Dedifferentiated amniotic fluid mesenchymal stem cell (primary cell): ENCODE results near the gene SSC5D.

Source experiments
- DNase-seq: peaks from one replicate; pipeline ENCODE4 v3.0.0-alpha.2; 2016; ENCODE audit errors: extremely low spot score

Gene SSC5D

GRCh38 chr19:55473225-55474012, 14.8 kb upstream of the SSC5D start:
- DNase-seq: no peak

GRCh38 chr19:55474269-55475265, 13.7 kb upstream of the SSC5D start:
- no peak for DNase-seq

GRCh38 chr19:55476100-55476775, 12.0 kb upstream of the SSC5D start, which contains the start of gene ZNF628:
ZNF628 (plus strand) TSS chr19:55476617; CDS start chr19:55479911, 3,294 bp downstream.
- DNase-seq: peak; percentile 96

GRCh38 chr19:55477905-55478304, 10.3 kb upstream of the SSC5D start:
- no peak for DNase-seq

GRCh38 chr19:55478364-55478763, 9.9 kb upstream of the SSC5D start:
- no peak for DNase-seq

GRCh38 chr19:55479045-55479444, 9.2 kb upstream of the SSC5D start:
- no peak for DNase-seq

GRCh38 chr19:55479451-55480230, 8.6 kb upstream of the SSC5D start:
- DNase-seq: no peak

- DNase-seq: no peak
Measured at GRCh38 chr19:55481148-55481793, 7.0 kb upstream of the SSC5D start.

- no peak for DNase-seq
Measured at GRCh38 chr19:55481794-55482155, 6.5 kb upstream of the SSC5D start.

- DNase-seq: no peak
Measured at GRCh38 chr19:55482156-55482961, 5.9 kb upstream of the SSC5D start.

- no peak for DNase-seq
Measured at GRCh38 chr19:55482967-55483705, 5.1 kb upstream of the SSC5D start.

- DNase-seq: no peak
Measured at GRCh38 chr19:55483706-55484592, 4.3 kb upstream of the SSC5D start.

GRCh38 chr19:55484593-55485438, 3.4 kb upstream of the SSC5D start, which contains the start of gene NAT14:
NAT14 (plus strand) TSS chr19:55485188; CDS start chr19:55485709, 521 bp downstream.
- DNase-seq: no peak

- no peak for DNase-seq
Measured at GRCh38 chr19:55485439-55486011, 2.7 kb upstream of the SSC5D start.

- DNase-seq: no peak
Measured at GRCh38 chr19:55486043-55486970, 1.9 kb upstream of the SSC5D start.
